GM19395 (cell line): Measurements from ENCODE around the gene SYT2.

ENCODE experiments used
- ATAC-seq: cut with Tn5 transposase; IDR thresholded peaks from one replicate; pipeline ENCODE4 v1.9.1; 2021; ENCODE audit warnings: mild to moderate bottlenecking, moderate library complexity; ENCODE audit not compliant: unreplicated experiment

SYT2 gene

DNA sequence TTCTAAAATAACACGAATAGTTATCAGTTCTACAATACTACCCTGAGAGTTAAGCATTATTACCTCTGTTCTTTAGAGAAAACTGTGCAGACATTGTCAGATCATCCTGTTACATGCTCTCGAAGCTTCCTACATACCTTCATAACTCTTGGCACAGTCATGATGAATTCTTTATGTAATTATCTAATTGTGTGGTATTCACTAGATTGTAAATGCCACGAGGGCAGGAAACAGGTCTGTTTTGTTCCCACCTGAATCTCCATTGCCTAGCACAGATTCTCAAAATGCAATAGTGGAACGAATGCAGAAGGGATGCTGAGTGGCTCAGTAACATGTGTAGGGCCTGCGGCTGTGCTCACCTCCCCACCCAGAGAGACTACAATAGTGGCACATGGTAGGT lies 3.4 kb downstream of the SYT2 start:
- no peak for ATAC-seq

DNA sequence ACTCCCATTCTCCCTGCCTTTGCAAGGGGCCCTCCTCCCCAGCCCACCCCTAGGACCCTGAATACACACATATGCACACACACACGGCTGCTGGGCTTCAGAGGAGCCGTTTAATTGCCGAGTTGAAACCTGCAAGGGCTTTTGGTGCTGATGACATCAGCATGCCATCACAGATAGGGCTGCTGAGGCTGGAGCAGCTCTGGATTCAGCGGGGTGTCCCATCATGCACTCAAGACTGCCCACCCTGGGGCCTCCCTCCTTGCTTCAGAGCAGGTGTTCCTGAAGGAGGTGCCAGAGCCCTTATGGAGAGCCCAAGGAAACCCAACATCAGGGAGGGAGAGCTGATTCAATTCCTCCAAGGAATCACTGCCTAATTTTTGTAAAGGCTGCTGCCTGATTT lies 5.7 kb downstream of the SYT2 start:
- no peak for ATAC-seq

- no peak for ATAC-seq
Measured at GRCh38 chr1:202703191-202703590, 7.1 kb downstream of the SYT2 start.

DNA sequence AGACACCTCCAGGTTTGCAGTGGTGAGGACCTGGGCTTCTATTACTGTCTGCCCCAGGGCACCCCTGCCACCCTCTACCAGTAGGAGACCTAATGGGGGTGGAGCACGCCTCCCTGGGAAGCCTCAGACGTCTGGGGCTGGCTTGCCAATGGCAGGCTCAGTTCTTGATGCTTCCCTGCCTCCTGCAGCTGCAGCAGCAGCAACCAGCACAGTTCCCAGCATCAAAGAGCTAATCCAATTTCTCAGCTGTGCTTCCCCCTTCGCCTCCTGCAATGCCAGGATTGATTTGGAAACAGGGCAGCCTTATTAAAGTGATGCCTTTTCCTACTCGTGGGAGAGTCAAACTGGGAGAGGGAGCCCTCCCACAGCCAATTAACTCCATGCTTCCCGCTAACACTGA lies 8.2 kb downstream of the SYT2 start:
- ATAC-seq = no peak

DNA sequence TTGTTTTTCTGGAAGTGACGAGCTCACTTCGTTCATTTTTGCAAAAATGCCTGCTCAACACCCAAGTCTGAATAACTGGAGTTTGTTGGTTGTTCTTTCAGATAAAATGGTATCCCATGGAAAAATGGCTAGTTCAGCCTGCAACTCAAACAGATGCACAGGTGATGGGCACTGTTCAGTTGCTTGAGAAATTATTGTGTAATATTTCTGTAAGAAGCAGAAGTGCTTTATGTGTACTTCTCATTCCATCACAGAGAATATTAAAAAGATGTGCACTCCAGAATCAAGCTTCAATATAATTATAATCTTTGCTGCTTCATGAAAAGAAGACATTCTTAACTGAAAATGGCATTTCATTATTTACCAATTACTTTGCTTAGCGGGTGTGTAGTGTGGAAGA lies 9.1 kb downstream of the SYT2 start:
- no peak for ATAC-seq

DNA sequence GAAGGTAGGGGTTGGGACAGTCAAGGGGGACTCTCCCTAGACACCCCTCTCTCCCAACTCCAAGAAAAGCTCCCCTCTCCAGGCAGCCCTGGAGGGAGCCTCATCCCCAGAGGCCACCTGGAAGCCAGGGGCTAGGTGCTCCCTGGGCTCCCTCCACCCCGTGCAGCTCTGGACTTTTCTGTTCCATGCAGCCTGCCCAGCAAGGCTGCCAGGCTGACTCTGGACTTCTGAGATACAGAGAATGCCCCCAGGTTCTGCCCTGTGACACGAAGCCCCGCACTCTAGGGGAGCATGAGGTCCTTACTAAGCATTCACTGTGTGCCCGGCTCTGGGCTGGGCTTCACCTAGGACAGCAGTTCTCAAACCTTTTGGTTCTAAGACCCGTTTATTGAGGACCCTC lies 10.2 kb downstream of the SYT2 start:
- no peak for ATAC-seq

GRCh38 chr1:202698276-202698675 lies 12.0 kb downstream of the SYT2 start:
- ATAC-seq = no peak

DNA sequence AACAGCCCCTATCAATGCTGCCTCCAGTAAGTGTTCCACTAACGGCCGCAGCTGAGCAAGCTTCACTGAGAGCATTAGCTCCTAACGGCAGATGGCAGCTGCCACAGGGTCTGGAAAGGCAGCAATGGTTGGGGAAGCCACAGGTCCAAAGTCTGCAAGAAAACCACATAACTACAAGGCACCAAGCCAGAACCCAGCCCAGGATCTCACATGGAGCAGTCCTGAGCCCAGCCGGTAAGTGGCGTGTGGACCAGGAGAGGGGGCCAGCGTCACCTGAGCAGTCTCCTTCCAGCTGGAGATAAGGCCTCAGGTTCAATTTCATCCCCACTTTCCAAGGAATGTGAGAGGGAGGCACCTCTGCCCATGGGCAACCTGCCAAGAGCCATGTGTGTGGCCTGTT lies 13.2 kb downstream of the SYT2 start:
- ATAC-seq = no peak

DNA sequence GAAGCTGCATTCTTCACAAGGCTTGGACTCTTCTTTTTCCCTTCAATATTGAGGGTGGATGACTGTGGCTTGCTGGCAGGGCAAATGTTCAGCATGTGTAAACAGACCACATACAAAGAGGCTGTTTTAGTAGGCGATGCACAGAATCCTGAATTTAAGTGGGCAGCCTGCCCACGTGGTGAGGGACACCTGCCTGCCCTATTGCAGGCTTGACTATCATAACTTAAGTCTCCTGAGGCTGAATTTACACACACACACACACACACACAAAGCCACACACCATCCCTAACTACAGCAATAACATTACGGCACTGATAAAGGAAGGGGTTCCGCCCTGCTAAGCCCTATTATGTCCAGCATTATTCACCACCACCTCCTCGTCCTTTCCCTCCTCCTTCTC lies 15.9 kb downstream of the SYT2 start:
- no peak for ATAC-seq

- no peak for ATAC-seq
Measured at GRCh38 chr1:202692959-202693555, 17.2 kb downstream of the SYT2 start.

GRCh38 chr1:202691816-202692215 lies 18.4 kb downstream of the SYT2 start:
- no peak for ATAC-seq

GRCh38 chr1:202689493-202690342 lies 20.5 kb downstream of the SYT2 start:
- ATAC-seq = no peak

DNA sequence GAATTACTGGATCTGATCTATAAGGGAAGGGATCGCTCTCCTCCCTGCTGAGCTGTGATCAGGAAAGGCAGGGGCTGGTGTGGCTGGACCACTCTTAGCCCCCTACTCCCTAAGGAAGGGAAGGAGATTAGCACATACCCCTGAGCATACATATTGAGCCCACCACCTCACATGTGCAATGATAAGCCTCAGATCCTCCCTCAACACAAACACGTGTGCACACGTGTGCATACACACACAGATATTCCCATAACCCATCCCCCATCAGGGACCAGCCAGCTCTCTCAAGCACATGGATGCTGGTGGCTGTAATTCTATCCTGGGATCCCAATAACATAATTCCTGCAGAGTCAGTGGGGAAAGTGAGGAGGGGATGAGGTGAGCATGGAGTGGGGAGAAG lies 21.2 kb downstream of the SYT2 start:
- ATAC-seq = no peak

GRCh38 chr1:202688401-202688800 lies 21.9 kb downstream of the SYT2 start:
- no peak for ATAC-seq

DNA sequence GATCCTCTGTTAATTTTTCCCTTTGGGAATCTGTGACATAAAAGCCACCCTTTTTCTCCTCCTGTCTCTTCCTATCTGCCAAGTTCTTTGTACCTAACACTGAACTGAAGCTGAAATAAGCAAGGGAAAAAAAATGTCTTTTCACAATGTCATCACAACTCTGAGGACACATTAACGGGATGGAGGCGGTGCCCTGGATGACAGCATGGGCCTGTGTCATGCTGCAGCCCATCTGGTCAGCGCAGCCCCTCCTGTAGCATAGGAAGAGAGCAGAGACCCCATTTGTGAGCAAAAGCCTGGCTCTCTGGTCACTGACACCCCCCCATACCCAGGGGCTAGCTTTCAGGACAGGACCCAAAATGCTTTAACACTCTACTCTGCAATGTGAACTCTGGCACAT lies 22.5 kb downstream of the SYT2 start:
- no peak for ATAC-seq

DNA sequence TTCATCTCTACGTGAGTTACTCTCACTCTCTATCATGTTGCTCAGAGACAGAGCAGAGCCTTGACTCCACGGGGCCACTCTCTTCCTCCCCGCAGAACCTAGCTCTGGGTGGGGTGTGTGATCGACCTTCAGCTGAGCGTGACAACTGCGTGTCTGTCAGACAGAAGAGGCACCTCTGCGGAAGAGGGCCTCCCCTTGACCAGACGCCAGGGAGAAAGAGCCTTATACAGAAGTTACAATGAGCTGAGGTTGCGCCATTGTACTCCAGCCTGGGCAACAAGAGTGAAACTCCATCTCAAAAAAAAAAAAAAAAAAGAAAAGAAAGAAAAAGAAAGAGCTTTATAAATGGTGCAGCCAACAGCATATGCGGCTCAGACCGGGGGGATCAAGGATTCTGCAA lies 22.9 kb downstream of the SYT2 start:
- no peak for ATAC-seq

DNA sequence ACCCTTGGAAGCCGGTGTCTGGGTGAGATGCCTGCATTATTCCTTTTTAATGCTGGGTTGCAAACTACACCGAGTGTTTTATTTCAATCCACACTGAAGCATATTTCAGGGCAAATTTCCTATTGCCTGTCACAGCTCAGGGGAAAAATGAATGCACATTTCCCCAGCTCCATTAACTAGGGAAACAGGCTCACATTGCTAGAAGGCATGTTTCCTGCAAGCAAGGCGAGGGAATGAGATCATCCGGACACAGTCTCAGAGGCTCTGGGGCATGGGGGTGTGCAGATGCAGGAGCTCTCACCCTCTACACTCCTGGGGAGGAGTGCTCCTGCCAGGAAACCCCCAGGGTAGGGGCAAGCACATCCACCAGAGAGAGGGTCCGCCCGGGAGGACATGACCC lies 24.6 kb downstream of the SYT2 start:
- ATAC-seq = no peak

- ATAC-seq = no peak
Measured at GRCh38 chr1:202684716-202685115, 25.5 kb downstream of the SYT2 start.

GRCh38 chr1:202683029-202683428 lies 27.2 kb downstream of the SYT2 start:
- ATAC-seq = no peak

DNA sequence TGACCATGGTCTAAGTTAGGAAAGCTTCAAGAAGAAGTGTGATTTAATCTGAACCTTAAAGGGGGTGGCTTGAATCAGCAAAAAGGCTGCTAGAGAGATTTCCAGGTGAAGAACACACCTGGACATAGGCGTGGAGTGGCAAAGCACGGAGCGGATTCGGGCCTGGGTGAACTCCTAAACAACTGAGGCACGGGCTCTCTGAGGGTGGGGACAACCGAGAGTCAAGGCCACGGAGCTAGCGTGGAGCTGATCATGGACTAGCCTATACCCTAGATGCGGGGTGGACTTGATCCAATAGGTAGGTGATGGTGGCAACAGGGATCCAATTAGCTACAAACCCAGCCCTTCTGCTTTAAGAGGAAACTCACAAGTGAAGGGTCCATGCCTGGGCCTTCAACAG lies 27.8 kb downstream of the SYT2 start:
- no peak for ATAC-seq

DNA sequence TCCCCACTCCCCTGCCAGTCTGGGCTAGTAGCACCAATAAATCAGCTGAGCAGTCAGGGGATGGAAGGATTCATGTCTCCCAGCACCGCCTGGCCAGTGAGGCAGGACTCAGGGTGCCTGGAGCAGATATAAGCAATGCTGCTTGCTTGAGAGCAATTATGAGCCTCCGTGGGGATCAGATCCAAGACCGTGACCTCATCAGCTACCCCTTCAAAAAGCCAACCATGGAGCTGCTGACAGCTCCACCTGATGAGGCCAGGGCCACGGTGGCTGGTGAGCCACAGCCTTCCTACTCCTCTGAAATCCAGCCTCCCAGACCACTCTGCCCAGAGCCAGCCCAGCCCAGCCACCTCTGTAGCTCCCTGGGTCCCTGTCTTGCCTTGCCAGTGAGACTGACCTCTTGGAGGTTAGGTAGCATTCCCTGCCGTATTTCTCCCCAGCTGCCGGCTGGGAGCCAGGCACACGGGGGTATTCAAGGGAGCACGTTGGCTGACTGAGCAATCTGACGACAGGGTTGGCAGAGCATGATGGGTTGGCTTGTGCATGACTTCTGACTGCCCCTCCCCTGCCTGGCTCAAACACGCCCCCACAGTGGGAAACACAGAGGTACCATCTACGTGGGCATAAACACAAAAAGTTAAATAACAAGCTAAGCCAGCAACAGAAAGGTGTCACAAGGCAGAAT lies 28.4 kb downstream of the SYT2 start:
- no peak for ATAC-seq
